Measurements from ENCODE around the gene PPP2R3A. TPM values are rescaled to one million over a fixed set of nuclear protein-coding genes. Genes with fewer than 3 reads are reported as not detected.
"Not testable (repeated sequence)": the region's sequence is repeated elsewhere in the genome, so short reads cannot be mapped to it uniquely, and the experiment has no call there.

The PPP2R3A gene
- polyA plus RNA-seq, 1 experiment: 26.6 TPM

GRCh38 chr3:136141891-136142290, 176.4 kb downstream of the PPP2R3A start:
- H3K4me3 ChIP-seq (ENCODE audit: low read depth, low read length): no peak overlapping the region
- CTCF ChIA-PET: no interaction called here
- H3K9me3 ChIP-seq (ENCODE audit: control insufficient read depth, insufficient read depth, low read length): no peaks in the 10 kb centered on the region

GRCh38 chr3:136142592-136142991, 177.1 kb downstream of the PPP2R3A start:
- peak; percentile 43 for DNase-seq (ENCODE audit: low read depth, low spot score)
- POLR2A ChIA-PET: no interaction called here
- H3K9me3 ChIP-seq (ENCODE audit: control insufficient read depth, insufficient read depth, low read length): no peaks in the 10 kb centered on the region
- H3K27ac ChIP-seq (ENCODE audit: low read depth, low read length): peak overlapping the region; percentile 58
- no peaks in the 10 kb centered on the region for H3K27me3 ChIP-seq (ENCODE audit: control insufficient read depth, insufficient read depth, low read length)
- CTCF ChIA-PET: no interaction called here
- no peak overlapping the region for H3K4me3 ChIP-seq (ENCODE audit: low read depth, low read length)
- TF ChIP-seq CTCF (IDR thresholded peaks at IDR 0.05; ENCODE audit: low read depth, low read length): no peak

More at GRCh38 chr3:136141891-136142290, 176.4 kb downstream of the PPP2R3A start:
- H3K27me3 ChIP-seq (ENCODE audit: control insufficient read depth, insufficient read depth, low read length): no peaks in the 10 kb centered on the region
- POLR2A ChIA-PET: interaction anchor here (0.6 kb wide), 1 partner anchor 40 kb away, joined by 6 read pairs; no protein-coding TSS in a partner anchor
- no peak for DNase-seq (ENCODE audit: low read depth, low spot score)
- peak overlapping the region; percentile 58 for H3K27ac ChIP-seq (ENCODE audit: low read depth, low read length)
- no peak for TF ChIP-seq CTCF (IDR thresholded peaks at IDR 0.05; ENCODE audit: low read depth, low read length)

- H3K9me3 ChIP-seq (ENCODE audit: control insufficient read depth, insufficient read depth, low read length); DNase-seq (ENCODE audit: low read depth, low spot score); CTCF ChIA-PET; H3K27me3 ChIP-seq (ENCODE audit: control insufficient read depth, insufficient read depth, low read length); H3K4me3 ChIP-seq (ENCODE audit: low read depth, low read length); H3K27ac ChIP-seq (ENCODE audit: low read depth, low read length): not testable (repeated sequence)
- POLR2A ChIA-PET: interaction anchor here (0.6 kb wide), 1 partner anchor 45 kb away, joined by 3 read pairs; no protein-coding TSS in a partner anchor
These were observed 178.9 kb downstream of the PPP2R3A start for GRCh38 chr3:136144397-136144796.

GRCh38 chr3:136146981-136147729, 181.6 kb downstream of the PPP2R3A start:
- DNase-seq (ENCODE audit: low read depth, low spot score): no peak
- H3K9me3 ChIP-seq (ENCODE audit: control insufficient read depth, insufficient read depth, low read length): no peaks in the 10 kb centered on the region
- H3K27ac ChIP-seq (ENCODE audit: low read depth, low read length): no peak overlapping the region
- no peak for TF ChIP-seq CTCF (IDR thresholded peaks at IDR 0.05; ENCODE audit: low read depth, low read length)
- POLR2A ChIA-PET: interaction anchor here (0.6 kb wide), 1 partner anchor 46 kb away, joined by 3 read pairs; no protein-coding TSS in a partner anchor
- no peak overlapping the region for H3K4me3 ChIP-seq (ENCODE audit: low read depth, low read length)
- no peaks in the 10 kb centered on the region for H3K27me3 ChIP-seq (ENCODE audit: control insufficient read depth, insufficient read depth, low read length)
- CTCF ChIA-PET: no interaction called here

- Histone ChIP-seq H3K27ac (ENCODE audit: low read depth, low read length) (no peak overlapping the region), H3K9me3 (ENCODE audit: control insufficient read depth, insufficient read depth, low read length) (no peaks in the 10 kb centered on the region), H3K27me3 (ENCODE audit: control insufficient read depth, insufficient read depth, low read length) (no peaks in the 10 kb centered on the region), H3K4me3 (ENCODE audit: low read depth, low read length) (no peak overlapping the region)
- TF ChIP-seq CTCF (IDR thresholded peaks at IDR 0.05; ENCODE audit: low read depth, low read length): no peak
- ChIA-PET POLR2A (no interaction called here), CTCF (no interaction called here)
- no peak for DNase-seq (ENCODE audit: low read depth, low spot score)
These were observed 184.1 kb downstream of the PPP2R3A start for GRCh38 chr3:136149667-136150066.
